H7 (cell line): ENCODE results near the gene FGF12. TPM values are rescaled to one million over a fixed set of nuclear protein-coding genes. Genes with fewer than 3 reads are reported as not detected.
A peak's percentile ranks its signal among the peaks of the same experiment; 100 is the strongest.
"Not testable (repeated sequence)": the region's sequence is repeated elsewhere in the genome, so short reads cannot be mapped to it uniquely, and the experiment has no call there.

Experiments used
- DNase-seq: peaks from one replicate; pipeline ENCODE4 v3.0.0; 2012
- H3K27me3 ChIP-seq: 2 replicates; pipeline ENCODE4 v1.6.0; 2011; ENCODE audit warnings: mild to moderate bottlenecking, low read length; ENCODE audit not compliant: control insufficient read depth, insufficient read depth
- H3K36me3 ChIP-seq: replicated peaks from 2 replicates; pipeline ENCODE4 v1.5.1; 2011; ENCODE audit warnings: low read length; ENCODE audit not compliant: control insufficient read depth, insufficient read depth
- H3K4me3 ChIP-seq: 2 replicates; pipeline ENCODE4 v1.5.1; 2011; ENCODE audit warnings: low read depth, mild to moderate bottlenecking, control low read depth, low read length, moderate library complexity; ENCODE audit not compliant: insufficient read depth
- total RNA-seq: library from RNA; depleted of rRNA; stranded (reverse); fragments of >200 nt; shearing (Covaris generic); gene quantifications from 2 replicates; pipeline ENCODE4 v1.2.3, GENCODE V29; 2014

The FGF12 gene
- total RNA-seq, 1 experiment from 2014 or later: 9.6 TPM

DNA sequence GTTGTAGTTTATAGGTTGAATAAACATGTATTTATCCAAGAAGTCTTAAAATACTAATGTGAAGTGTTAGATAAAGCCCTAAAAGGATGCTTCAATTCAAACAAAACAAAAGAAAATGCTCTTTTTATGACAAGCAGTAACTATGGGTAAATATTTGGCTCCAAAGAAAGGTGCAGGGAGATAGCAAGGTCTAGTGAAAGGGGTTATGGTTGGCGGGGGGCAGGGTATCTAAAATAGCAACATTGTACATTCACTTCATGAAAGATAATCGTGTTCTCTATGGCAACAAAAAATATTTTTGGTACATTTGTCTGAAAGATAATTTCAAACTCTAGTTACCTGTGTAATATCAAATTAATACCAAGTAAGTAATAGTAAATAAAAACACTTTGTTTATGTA, 149.5 kb downstream of the FGF12 start:
- Histone ChIP-seq H3K27me3 (no peaks in the 10 kb centered on the region), H3K4me3 (no peak overlapping the region), H3K36me3 (no peaks in the 10 kb centered on the region)
- DNase-seq: no peak

DNA sequence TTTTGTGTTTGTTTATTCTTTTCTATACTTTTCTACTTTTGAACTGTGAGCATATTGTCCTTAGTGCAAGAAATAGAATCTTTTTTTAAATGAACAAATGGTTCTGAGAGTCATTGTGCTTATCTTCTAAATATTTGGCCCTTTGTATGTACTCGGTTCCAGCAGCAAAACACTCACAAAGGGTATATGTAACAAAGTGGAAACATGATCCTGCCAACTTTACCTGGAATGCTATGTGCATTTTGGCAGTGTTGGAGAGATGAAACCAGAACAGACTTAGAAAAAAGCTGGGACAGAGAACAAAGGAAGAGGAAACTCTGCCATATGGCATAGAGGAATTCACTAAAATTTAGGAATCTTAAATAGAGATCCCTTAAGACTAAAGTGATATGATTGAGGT, 150.1 kb downstream of the FGF12 start:
- DNase-seq: no peak

DNA sequence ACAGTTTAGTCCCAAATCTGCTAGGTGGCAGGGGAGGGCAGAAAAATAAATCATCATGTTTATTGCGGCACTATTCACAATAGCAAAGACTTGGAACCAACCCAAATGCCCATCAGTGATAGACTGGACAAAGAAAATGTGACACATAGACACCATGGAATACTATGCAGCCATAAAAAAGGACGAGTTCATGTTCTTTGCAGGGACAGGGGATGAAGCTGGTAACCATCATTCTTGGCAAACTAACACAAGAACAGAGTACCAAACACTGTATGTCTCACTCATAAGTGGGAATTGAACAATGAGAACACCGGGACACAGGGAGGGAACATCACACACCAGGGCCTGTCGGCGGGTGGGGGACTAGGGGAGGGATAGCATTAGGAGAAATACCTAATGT, 150.6 kb downstream of the FGF12 start:
- not testable (repeated sequence) for H3K36me3 ChIP-seq, DNase-seq, H3K4me3 ChIP-seq, H3K27me3 ChIP-seq

More for the DNA sequence above, 150.1 kb downstream of the FGF12 start:
- Histone ChIP-seq H3K36me3 (no peaks in the 10 kb centered on the region), H3K27me3 (no peaks in the 10 kb centered on the region), H3K4me3 (no peak overlapping the region)

DNA sequence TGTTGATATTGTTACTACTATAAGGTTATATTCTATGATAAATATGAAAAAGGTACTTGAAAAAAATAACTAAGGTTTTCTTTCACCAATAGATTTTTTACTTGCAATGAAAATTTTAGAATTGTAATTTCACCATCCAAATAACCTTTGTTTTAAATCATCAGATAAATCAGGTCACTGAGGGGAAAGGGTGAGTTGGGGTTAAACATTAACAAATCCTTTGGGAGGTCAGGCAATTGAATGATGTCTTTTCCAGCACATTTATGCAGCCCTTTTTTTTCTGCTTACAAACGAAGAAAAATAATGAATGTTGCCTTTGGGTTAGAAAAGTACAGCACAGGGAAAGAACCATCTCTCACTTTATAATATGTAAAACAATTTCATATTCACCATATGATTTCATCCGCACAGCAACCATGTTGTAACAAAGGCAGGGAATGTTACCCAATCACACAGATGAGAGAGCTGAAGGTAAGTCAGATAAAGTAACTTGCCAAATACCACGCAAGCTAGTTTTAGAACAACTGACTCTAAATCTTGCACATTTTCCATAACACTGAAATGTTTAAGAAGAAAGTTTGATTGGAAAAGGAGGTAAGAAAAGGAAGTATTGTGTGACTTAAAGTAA, 151.3 kb downstream of the FGF12 start:
- no peak for DNase-seq
- Histone ChIP-seq H3K27me3 (no peaks in the 10 kb centered on the region), H3K36me3 (no peaks in the 10 kb centered on the region), H3K4me3 (no peak overlapping the region)

DNA sequence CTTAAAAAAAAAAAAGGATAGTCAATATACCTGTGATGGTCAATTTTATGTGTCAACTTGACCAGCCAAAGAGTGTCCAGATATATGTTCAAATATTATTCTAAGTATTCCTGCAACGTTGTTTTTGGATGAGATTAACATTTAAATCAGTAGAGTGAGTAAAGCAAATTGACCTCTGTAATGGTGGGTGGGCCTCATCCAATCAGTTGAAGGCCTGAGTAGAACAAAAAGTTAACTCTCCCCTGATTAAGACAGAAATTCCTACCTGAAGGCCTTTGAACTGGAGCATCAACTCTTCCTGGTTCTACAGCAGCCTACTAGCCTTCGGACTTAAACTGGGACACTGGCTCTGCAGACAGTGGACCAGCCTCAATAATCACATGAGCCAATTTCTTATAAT, 154.1 kb downstream of the FGF12 start:
- Histone ChIP-seq H3K36me3 (no peaks in the 10 kb centered on the region), H3K27me3 (no peaks in the 10 kb centered on the region), H3K4me3 (no peak overlapping the region)
- no peak for DNase-seq

DNA sequence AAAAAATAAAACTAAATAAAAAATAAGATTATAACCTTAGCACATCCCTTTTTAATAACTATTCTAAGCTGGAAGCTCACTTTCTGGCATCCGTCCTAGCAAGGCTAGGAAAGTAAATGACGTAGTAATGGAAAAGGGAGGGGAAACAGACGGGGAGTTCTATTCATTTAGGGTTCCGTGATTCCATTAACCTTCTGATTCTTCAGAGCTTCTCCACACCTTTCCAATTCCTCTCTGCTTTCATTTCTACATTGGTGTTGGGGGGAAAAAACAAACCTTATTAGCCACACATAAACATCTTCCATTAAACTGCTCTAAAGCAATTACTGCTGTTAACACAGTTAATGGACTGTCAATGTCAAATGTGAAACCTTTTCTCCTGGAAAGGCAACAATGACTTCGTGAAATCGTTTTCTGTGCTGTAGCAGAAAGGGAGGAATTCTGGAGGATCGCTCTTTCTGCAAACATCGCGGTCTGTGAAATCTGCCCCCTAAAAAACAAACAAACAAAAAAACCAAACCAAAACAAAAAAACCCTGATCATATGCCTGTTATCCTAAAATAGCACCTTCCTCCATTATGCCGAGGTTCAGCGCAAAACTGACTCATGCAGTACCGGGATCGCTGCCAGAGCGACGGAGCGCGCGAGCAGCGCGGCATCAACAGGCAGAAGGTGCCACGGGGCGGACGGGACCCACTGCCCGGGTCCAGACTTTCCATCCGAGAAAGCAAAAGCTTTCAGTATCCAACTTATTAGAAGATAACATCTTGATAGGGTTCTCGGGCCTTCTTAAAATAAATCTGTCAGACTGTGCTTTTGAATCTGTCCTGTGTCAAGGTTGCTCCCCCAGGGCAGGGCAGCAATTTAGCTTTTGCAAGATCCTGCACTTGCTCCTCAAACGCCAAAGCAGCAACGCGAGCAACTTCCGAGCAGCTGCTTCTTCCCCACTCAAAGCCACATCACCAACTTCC, 156.2 kb downstream of the FGF12 start:
- no peaks in the 10 kb centered on the region for H3K36me3 ChIP-seq
- H3K27me3 ChIP-seq: no peaks in the 10 kb centered on the region
- no peak overlapping the region for H3K4me3 ChIP-seq
- no peak for DNase-seq

DNA sequence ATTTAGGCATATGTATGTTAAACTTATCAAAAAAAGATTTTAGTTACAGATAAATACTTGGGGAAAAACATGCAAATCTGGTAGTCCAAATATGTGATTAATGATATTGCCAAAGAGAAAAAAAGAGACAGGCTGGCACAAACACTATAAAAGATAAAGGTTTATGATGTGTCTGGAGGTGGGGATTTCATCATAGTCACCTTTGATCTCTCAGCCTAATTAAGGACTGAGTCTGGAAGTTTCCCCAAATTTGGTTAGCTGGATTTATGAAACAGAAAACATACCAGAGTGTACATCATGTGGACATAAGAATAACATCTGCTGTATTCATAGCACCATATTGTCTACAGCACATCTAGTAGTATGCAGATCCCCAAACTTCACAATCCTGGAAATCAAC, 157.0 kb downstream of the FGF12 start:
- no peak for DNase-seq
- Histone ChIP-seq H3K36me3 (no peaks in the 10 kb centered on the region), H3K4me3 (no peak overlapping the region), H3K27me3 (no peaks in the 10 kb centered on the region)

DNA sequence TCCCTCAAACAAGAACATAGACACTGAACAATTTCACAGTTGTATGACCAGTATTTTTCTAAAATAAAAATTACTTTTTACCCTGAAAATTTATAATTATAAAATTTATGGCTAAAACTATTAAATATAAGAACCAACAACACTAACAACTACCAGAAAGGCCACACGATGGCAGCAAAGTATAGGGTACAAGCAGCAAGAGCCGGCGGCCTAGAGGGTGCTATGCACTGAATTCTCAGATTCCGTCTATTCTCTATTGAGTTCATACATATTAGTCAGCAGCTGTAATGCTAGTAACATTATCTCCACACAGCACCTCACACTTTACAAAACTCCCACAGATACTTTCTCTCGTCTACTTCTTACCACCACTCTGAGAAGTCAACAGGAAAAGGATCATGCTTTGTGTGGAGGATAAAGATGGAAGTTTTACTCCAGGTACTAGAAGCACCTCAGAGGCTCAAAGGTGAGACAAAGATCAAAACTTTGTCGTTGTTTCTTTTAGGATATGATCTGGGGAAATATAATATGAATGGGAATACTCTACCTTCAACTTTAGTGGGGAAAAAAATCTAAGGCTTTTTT, 160.5 kb downstream of the FGF12 start:
- no peaks in the 10 kb centered on the region for H3K27me3 ChIP-seq
- no peaks in the 10 kb centered on the region for H3K36me3 ChIP-seq
- H3K4me3 ChIP-seq: no peak overlapping the region
- peak; percentile 51 for DNase-seq

DNA sequence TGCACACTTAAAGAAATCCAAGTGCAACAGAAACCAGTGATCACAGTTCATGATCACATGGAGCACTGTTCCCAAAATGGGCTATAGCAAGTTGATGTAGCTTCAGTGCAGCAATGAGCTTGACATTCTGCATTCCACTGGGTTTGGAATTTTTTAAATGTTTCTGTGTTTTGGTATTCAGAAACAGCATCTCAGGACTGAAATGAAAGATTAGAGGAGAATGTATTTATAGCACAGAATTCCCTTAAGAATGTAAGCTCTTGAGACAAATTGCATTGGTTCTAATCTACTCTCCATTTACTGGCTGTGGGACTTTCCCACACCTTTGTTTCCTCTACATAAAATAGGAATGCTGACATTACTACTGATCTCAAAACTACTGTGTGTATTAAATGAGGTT, 162.7 kb downstream of the FGF12 start:
- H3K36me3 ChIP-seq: no peaks in the 10 kb centered on the region
- H3K27me3 ChIP-seq: no peaks in the 10 kb centered on the region
- H3K4me3 ChIP-seq: no peak overlapping the region
- DNase-seq: no peak

DNA sequence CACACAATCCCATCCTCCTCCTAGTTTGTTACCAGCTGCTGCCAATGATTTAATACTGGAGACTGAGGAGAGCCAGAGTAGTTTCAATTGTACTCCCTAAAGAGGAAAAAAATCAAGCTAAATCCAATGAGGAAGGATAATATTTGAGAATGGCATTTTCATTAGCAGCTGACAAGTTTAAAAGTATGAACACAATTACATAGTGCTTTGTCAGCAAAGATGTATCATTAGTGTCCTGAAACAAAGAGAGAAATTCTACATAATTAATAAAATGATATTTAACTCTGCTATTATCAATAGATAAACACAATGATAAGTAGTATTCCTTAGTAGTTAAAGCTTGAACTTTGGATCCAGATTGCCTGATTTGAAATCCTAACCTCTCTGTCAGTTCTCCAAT, 163.9 kb downstream of the FGF12 start:
- Histone ChIP-seq H3K27me3 (no peaks in the 10 kb centered on the region), H3K4me3 (no peak overlapping the region), H3K36me3 (no peaks in the 10 kb centered on the region)
- DNase-seq: no peak

DNA sequence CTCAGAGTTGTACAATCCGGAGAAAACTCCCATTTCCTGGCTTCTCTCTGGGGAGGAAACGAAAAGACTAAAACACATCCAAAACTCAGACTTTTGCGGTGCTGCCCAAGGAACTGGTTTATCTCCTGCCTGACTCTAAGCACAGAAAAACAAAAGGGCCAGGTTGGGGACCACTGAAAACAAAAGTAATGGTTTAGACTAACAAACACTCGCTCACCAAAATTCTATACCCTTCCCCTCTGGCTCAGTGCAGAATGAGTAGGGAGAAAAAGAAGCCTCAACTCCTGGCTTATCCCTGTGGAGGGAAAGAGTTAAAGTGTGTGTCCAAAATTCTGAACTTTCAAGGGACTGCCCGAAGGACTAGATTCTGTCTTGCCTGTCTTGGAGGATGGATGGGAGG, 173.6 kb downstream of the FGF12 start:
- no peak overlapping the region for H3K4me3 ChIP-seq
- no peak for DNase-seq
- H3K27me3 ChIP-seq: no peaks in the 10 kb centered on the region
- no peaks in the 10 kb centered on the region for H3K36me3 ChIP-seq

DNA sequence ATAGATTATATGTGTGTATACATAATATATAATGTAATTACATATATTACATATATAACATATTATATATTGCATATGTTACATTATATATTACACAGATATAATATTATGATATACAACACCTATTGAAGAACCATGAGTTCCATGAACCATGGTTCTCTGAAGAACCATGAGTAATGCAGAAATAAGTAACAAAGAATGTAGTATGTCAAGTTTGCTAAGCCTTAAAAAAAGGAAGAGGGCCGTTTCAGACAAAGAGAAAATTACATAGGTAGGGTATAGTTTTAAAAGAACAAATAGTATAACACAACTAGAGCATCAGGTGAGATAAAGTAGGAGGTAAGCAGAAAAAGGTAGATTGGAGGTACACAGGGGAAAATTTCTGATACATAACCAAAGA, 177.0 kb downstream of the FGF12 start:
- H3K27me3 ChIP-seq: no peaks in the 10 kb centered on the region

DNA sequence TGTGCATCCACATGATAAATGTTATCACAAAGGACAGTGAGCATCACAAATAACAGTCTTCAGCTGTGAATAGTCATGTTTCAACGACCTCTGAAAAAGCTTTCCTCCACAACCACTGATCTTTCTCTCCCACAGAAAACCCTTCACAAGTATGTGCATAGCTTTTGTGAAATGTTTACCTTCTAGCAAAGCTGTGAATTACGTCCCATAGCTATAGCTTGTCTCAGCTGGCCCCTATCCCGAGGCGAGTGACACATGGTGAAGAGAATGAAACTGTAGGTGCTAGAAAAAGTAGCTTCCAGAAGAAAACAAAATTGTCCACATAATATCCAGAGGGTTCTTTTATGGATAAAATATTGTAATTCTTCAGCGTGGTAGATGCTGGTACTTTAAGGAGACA, 182.0 kb downstream of the FGF12 start:
- Histone ChIP-seq H3K27me3 (no peaks in the 10 kb centered on the region), H3K36me3 (no peaks in the 10 kb centered on the region), H3K4me3 (no peak overlapping the region)
- no peak for DNase-seq

More for the DNA sequence above, 177.0 kb downstream of the FGF12 start:
- Histone ChIP-seq H3K36me3 (no peaks in the 10 kb centered on the region), H3K4me3 (no peak overlapping the region)
- DNase-seq: no peak

DNA sequence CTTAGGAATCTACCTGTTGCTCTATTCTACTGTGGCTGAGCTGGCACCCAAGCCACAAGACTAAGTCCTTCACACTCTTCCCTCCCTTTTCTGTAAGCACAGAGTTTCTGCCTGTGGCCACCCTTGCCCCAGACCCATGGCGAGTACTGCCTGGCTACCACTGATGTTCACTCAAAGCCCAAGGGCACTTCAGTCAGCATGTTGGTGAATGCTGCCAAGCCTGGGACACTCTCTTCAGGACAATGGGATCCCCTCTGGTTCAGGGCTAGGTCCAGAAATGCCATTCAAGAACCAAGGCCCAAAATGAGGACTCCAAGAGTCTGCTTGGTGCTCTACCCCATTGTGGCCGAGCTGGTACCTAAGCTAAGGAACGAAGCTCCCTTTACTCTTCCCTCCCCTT, 184.2 kb downstream of the FGF12 start:
- no peaks in the 10 kb centered on the region for H3K36me3 ChIP-seq
- DNase-seq: no peak
- no peaks in the 10 kb centered on the region for H3K27me3 ChIP-seq
- no peak overlapping the region for H3K4me3 ChIP-seq

DNA sequence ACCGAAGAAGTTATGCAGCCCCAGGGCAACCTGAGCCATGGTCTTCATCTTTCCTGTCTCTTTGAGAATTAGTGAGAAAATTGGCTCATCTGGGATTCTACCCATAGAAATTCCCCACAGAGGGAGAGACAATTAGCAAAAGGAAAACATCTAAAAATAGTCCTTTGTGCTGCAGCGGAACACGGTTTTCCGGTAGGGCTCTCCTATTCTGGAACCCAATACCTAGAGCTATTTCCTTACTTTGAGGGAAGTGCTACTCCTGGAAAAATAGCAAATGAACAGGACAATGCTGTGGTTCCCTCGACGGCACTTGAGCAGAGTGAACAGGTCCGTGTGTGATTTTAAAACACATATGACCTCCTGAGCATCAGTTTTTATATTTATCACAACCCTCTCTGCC, 210.5 kb downstream of the FGF12 start:
- Histone ChIP-seq H3K27me3 (peaks cover 26% of the 10 kb centered on the region), H3K4me3 (no peak overlapping the region), H3K36me3 (no peaks in the 10 kb centered on the region)
- no peak for DNase-seq
